Mesothelial cell of epicardium (in vitro differentiated cells): ENCODE results near the gene S100A12. TPM values are rescaled to one million over a fixed set of nuclear protein-coding genes. Genes with fewer than 3 reads are reported as not detected.

Source experiments
- DNase-seq, 2 experiments: peaks; one replicate each; pipeline ENCODE4 v3.0.0; 2021; ENCODE audit warnings: low spot score in 2 of 2; ENCODE audit not compliant: unreplicated experiment in 2 of 2
- H3K27ac Mint-ChIP-seq: 2 replicates; pipeline ENCODE4 v1.8.0; 2021; ENCODE audit warnings: mixed read lengths
- H3K27me3 Mint-ChIP-seq: 2 replicates; pipeline ENCODE4 v1.8.0; 2021; ENCODE audit warnings: low read depth, mixed read lengths
- H3K36me3 Mint-ChIP-seq: 2 replicates; pipeline ENCODE4 v1.8.0; 2021; ENCODE audit warnings: mixed read lengths
- H3K4me1 Mint-ChIP-seq: 2 replicates; pipeline ENCODE4 v1.8.0; 2021; ENCODE audit warnings: mixed read lengths
- H3K4me3 Mint-ChIP-seq: 2 replicates; pipeline ENCODE4 v1.8.0; 2021; ENCODE audit warnings: mild to moderate bottlenecking, moderate library complexity, mixed read lengths
- H3K9me3 Mint-ChIP-seq: 2 replicates; pipeline ENCODE4 v1.8.0; 2021; ENCODE audit warnings: mixed read lengths
- total RNA-seq: library from RNA; stranded (reverse); gene quantifications from 3 replicates; pipeline ENCODE4 v1.2.1, GENCODE V29; 2021
- TF ChIP-seq, protein P1 (sequence below): fragments of 200-600 bp; sonication (generic); IDR thresholded peaks from one replicate; pipeline ENCODE4 v1.5.0; 2021; ENCODE audit warnings: antibody characterized with exemption; ENCODE audit not compliant: unreplicated experiment

Gene S100A12
- total RNA-seq, 1 donor from 2014 or later: not detected

DNA sequence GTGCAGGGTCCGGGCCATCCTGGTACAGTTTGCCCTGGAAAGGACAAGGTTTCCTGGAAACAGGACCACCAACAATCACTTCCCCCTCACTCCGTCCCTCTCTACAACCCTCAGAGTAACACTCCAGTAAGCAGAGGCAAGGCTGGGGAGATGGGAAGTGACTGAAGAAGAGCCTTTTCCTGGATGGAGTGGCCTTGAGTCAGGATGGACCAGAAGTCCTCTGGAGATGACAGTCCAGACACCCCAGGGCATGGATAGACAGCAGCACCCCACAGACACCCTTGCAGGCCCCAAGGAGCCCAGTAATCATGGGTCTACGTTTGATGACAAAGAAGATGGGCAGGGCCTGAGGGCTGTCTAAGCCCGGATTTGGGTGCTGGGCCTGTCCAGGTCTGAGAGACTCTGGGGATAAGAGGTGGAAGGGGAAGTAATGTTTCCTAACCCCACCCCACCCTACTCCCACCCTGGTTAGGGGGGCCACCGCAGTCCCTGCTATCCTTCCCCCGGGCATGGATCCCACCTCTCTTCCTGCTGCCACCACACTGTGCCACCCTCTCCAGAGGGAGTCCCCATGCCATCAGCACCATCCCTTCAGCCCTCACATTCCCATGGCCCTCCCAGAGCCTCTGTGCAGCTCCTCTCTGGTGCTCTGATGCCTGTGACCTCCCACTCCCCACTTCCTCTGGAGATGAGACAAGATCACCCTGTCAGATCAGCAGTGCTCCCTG lies 22.7 kb upstream of the S100A12 start:
- Mint-ChIP-seq H3K4me1 (no peaks in the 10 kb centered on the region), H3K36me3 (no peaks in the 10 kb centered on the region), H3K9me3 (no peaks in the 10 kb centered on the region), H3K27ac (no peak overlapping the region), H3K4me3 (no peak overlapping the region), H3K27me3 (peaks cover 26% of the 10 kb centered on the region)
- no peak for DNase-seq
- TF ChIP-seq, protein P1, sequence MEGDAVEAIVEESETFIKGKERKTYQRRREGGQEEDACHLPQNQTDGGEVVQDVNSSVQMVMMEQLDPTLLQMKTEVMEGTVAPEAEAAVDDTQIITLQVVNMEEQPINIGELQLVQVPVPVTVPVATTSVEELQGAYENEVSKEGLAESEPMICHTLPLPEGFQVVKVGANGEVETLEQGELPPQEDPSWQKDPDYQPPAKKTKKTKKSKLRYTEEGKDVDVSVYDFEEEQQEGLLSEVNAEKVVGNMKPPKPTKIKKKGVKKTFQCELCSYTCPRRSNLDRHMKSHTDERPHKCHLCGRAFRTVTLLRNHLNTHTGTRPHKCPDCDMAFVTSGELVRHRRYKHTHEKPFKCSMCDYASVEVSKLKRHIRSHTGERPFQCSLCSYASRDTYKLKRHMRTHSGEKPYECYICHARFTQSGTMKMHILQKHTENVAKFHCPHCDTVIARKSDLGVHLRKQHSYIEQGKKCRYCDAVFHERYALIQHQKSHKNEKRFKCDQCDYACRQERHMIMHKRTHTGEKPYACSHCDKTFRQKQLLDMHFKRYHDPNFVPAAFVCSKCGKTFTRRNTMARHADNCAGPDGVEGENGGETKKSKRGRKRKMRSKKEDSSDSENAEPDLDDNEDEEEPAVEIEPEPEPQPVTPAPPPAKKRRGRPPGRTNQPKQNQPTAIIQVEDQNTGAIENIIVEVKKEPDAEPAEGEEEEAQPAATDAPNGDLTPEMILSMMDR: no peak

DNA sequence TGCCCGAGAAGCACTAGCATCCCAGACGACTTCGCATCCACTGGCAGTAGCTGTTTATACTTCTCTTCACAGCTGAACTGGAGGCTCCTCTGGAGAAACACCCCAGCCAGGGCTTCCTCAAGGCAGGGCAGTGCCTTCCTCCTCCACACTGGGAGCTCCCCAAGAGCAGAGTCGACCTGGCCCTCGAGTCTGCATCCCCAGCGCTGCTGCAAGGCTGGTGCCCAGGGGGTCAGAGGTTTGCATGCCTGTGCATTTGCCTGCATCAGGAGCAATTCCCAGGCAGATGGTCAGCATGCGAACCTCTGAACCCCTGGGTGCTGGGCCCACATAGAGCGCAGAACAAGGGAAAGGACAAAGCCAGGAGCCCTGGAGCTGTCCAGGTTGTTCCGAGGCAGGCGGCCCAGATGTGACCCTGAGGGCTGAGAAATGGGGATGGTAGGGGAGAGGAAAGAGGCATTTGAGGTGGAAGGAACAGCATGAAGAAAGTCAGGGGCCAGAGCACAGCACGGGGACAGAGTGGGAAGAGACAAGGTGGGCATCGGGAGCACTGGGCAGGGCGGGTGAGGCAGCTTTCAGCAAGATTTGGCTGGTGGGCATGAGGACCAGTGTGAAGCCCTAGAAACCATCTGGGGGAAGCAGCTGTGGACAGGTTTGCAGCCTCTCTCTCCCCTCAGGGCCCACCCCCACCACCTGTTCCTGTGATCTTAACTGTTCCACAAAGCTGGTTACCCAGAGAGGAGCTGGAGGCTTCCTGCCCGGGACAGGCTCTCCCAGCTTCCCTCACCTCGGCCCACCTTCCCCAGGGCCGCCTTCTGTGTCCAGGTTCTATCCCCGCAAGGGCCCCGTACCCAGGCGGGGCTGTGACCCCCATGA lies 21.9 kb upstream of the S100A12 start:
- TF ChIP-seq, protein P1: no peak
- Mint-ChIP-seq H3K4me1 (no peaks in the 10 kb centered on the region), H3K27me3 (peaks cover 29% of the 10 kb centered on the region), H3K4me3 (no peak overlapping the region), H3K27ac (no peak overlapping the region), H3K36me3 (no peaks in the 10 kb centered on the region), H3K9me3 (no peaks in the 10 kb centered on the region)
- DNase-seq: no peak

DNA sequence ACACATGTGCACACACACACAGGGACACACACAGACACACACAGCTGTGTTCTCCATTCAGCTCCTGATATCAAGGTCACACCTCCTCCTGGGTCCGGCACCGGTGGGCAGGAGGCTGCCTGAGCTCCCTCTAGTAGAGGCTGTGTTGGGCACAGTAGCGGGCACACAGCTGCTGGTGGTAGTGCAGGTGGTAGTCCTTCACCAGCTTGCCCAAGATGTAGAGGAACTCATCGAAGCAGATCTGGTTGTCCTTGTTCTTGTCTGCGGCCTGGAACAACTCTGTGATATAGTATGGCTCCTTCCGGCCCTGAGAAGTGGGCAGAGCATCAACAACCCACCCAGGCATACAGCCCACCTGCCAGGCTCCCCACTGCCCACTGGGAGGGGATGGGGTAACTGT lies 21.0 kb upstream of the S100A12 start:
- no peak overlapping the region for H3K4me3 Mint-ChIP-seq
- DNase-seq: no peak
- no peaks in the 10 kb centered on the region for H3K36me3 Mint-ChIP-seq
- TF ChIP-seq, protein P1: no peak
- peaks cover 32% of the 10 kb centered on the region for H3K27me3 Mint-ChIP-seq
- H3K4me1 Mint-ChIP-seq: no peaks in the 10 kb centered on the region
- H3K9me3 Mint-ChIP-seq: no peaks in the 10 kb centered on the region
- no peak overlapping the region for H3K27ac Mint-ChIP-seq

DNA sequence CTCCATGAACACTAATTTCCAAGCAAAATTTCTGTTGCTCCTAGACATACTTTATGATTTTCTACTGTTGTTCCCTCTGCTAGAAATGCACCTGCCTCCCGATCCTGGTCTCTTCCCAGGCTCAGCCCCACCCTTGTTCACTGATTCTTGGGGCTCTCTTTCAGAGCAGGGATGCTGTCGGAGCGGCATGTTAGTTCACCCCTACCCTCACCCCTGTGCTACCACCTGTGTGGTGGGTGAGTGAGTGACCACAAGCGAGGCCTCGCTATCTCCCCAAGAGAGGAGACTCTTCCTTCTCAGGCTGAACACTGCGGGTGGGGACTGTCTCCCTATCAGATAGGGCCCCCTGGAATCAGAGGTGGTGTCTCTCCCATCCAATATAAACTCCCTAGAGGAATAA lies 20.4 kb upstream of the S100A12 start:
- Mint-ChIP-seq H3K27ac (no peak overlapping the region), H3K4me3 (no peak overlapping the region), H3K27me3 (peaks cover 35% of the 10 kb centered on the region), H3K9me3 (no peaks in the 10 kb centered on the region), H3K4me1 (no peaks in the 10 kb centered on the region), H3K36me3 (no peaks in the 10 kb centered on the region)
- no peak for DNase-seq
- TF ChIP-seq, protein P1: no peak

DNA sequence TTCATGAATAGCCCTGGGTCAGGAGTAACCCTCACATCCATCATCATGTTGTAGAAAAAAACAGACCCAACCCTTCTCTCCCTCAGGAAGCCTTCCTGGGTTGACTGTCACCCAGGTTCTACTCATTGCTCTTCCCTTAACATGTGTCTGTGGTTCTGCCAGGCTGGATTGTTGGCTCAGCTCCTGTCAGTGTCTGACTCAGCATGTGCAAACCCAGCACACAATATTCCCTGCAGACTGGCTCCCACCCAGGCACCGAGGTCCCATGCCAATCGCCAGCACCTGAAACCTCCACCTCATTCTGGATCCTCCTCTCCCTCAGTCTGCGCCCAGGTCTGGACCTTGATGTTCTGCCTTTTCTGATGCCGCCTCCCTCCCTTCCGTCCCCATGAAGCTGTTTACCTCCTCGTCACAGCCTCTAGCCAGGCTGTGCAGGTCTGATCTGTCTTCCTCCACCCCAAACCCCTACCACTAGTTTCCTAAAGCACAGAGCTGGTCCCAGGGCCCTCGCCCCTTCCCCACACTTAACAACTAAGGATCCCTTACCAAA lies 19.8 kb upstream of the S100A12 start:
- no peaks in the 10 kb centered on the region for H3K9me3 Mint-ChIP-seq
- TF ChIP-seq, protein P1: no peak
- no peak overlapping the region for H3K4me3 Mint-ChIP-seq
- no peak overlapping the region for H3K27ac Mint-ChIP-seq
- H3K27me3 Mint-ChIP-seq: peaks cover 36% of the 10 kb centered on the region
- no peaks in the 10 kb centered on the region for H3K36me3 Mint-ChIP-seq
- no peaks in the 10 kb centered on the region for H3K4me1 Mint-ChIP-seq
- DNase-seq: no peak
